Liver (tissue), 9 donors: ENCODE data around the gene ZNF117. TPM values are rescaled to one million over a fixed set of nuclear protein-coding genes. Genes with fewer than 3 reads are reported as not detected.

Experiments
- DNase-seq: peaks from one replicate; pipeline ENCODE4 v3.0.0-alpha.2; 2017; ENCODE audit warnings: low spot score
- H3K27ac ChIP-seq, 2 donors: one replicate each; pipeline ENCODE4 v1.7.0; 2013; ENCODE audit warnings: inconsistent platforms in 2 of 2, low read length in 2 of 2, control low read depth in 1 of 2, low read depth in 1 of 2, mild to moderate bottlenecking in 1 of 2
- H3K27me3 ChIP-seq, 4 donors: one replicate each; pipeline versions ENCODE4 v1.6.1 to v1.7.0; 2013; ENCODE audit warnings: low read length in 3 of 4, inconsistent platforms in 1 of 4, mild to moderate bottlenecking in 1 of 4, moderate library complexity in 1 of 4; ENCODE audit not compliant: control insufficient read depth in 4 of 4, insufficient read depth in 4 of 4
- H3K36me3 ChIP-seq, 4 donors: one replicate each; pipeline versions ENCODE4 v1.6.1 to v1.7.0; 2013; ENCODE audit warnings: low read length in 3 of 4, mild to moderate bottlenecking in 3 of 4, low read depth in 1 of 4, moderate library complexity in 1 of 4; ENCODE audit not compliant: control insufficient read depth in 4 of 4, insufficient read depth in 3 of 4
- H3K4me1 ChIP-seq, 4 donors: one replicate each; pipeline versions ENCODE4 v1.6.1 to v1.7.0; 2013; ENCODE audit warnings: low read length in 3 of 4, mild to moderate bottlenecking in 3 of 4, moderate library complexity in 1 of 4; ENCODE audit not compliant: control insufficient read depth in 4 of 4, insufficient read depth in 4 of 4
- H3K4me3 ChIP-seq, 3 donors: one replicate each; pipeline versions ENCODE4 v1.6.1 to v1.7.0; 2013; ENCODE audit warnings: low read length in 3 of 3, control low read depth in 1 of 3, low read depth in 1 of 3, mild to moderate bottlenecking in 1 of 3
- H3K9ac ChIP-seq, 2 donors: one replicate each; pipeline ENCODE4 v1.7.0; 2013; ENCODE audit warnings: low read length in 2 of 2, mild to moderate bottlenecking in 2 of 2, moderate library complexity in 2 of 2, control low read depth in 1 of 2, low read depth in 1 of 2
- H3K9me3 ChIP-seq, 4 donors: one replicate each; pipeline versions ENCODE4 v1.6.1 to v1.7.0; 2013; ENCODE audit warnings: low read length in 3 of 4; ENCODE audit not compliant: control insufficient read depth in 4 of 4
- ATF3 ChIP-seq: IDR thresholded peaks from 2 replicates; pipeline ENCODE4 v1.6.1; 2016; ENCODE audit warnings: antibody characterized with exemption
- CTCF ChIP-seq: fragments of 150-350 bp; IDR thresholded peaks from 2 replicates; pipeline ENCODE4 v1.5.1; 2017; ENCODE audit warnings: improper control_type of control experiment, low read depth, low read length; ENCODE audit not compliant: missing input control
- EGR1 ChIP-seq, 2 donors: IDR thresholded peaks; 2 replicates each; pipeline ENCODE4 v1.6.1; 2016 to 2018; ENCODE audit warnings: antibody characterized with exemption in 2 of 2, low read depth in 2 of 2
- FOXA2 ChIP-seq: IDR thresholded peaks from 2 replicates; pipeline ENCODE4 v1.6.1; 2016; ENCODE audit warnings: antibody characterized with exemption
- GABPA ChIP-seq, 2 donors: IDR thresholded peaks in 1 of 2; conservative IDR thresholded peaks in 1 of 2; 2 replicates each; pipeline ENCODE4 v1.6.1; 2016; ENCODE audit warnings: antibody characterized with exemption in 2 of 2, mild to moderate bottlenecking in 1 of 2, moderate library complexity in 1 of 2
- HNF4A ChIP-seq, 2 donors: conservative IDR thresholded peaks; 2 replicates each; pipeline ENCODE4 v1.6.1; 2016; ENCODE audit warnings: antibody characterized with exemption in 2 of 2, mild to moderate bottlenecking in 2 of 2
- HNF4G ChIP-seq: IDR thresholded peaks from 2 replicates; pipeline ENCODE4 v1.6.1; 2016; ENCODE audit warnings: antibody characterized with exemption
- JUND ChIP-seq, 2 donors: IDR thresholded peaks; 2 replicates each; pipeline ENCODE4 v1.6.1; 2016; ENCODE audit warnings: antibody characterized with exemption in 2 of 2
- MAX ChIP-seq: IDR thresholded peaks from 2 replicates; pipeline ENCODE4 v1.6.1; 2016; ENCODE audit warnings: antibody characterized with exemption
- NR2F2 ChIP-seq: IDR thresholded peaks from 2 replicates; pipeline ENCODE4 v1.6.1; 2016; ENCODE audit warnings: antibody characterized with exemption
- RAD21 ChIP-seq, 2 donors: IDR thresholded peaks; 2 replicates each; pipeline ENCODE4 v1.6.1; 2016; ENCODE audit warnings: antibody characterized with exemption in 2 of 2, mild to moderate bottlenecking in 2 of 2
- REST ChIP-seq: IDR thresholded peaks from 2 replicates; pipeline ENCODE4 v1.6.1; 2016; ENCODE audit warnings: antibody characterized with exemption, mild to moderate bottlenecking
- RXRA ChIP-seq, 2 donors: IDR thresholded peaks; 2 replicates each; pipeline ENCODE4 v1.6.1; 2017 to 2018; ENCODE audit warnings: antibody characterized with exemption in 2 of 2, mild to moderate bottlenecking in 1 of 2
- SP1 ChIP-seq: IDR thresholded peaks from 2 replicates; pipeline ENCODE4 v1.6.1; 2018; ENCODE audit warnings: antibody characterized with exemption, mild to moderate bottlenecking
- TAF1 ChIP-seq: conservative IDR thresholded peaks from 2 replicates; pipeline ENCODE4 v1.6.1; 2016; ENCODE audit warnings: antibody characterized with exemption, mild to moderate bottlenecking
- YY1 ChIP-seq: IDR thresholded peaks from 2 replicates; pipeline ENCODE4 v1.6.1; 2016; ENCODE audit warnings: antibody characterized with exemption, mild to moderate bottlenecking
- ZBTB33 ChIP-seq: IDR thresholded peaks from 2 replicates; pipeline ENCODE4 v1.6.1; 2016; ENCODE audit warnings: antibody characterized with exemption
- WGBS: extraction: QIAGEN DNeasy Blood & Tissue Kit; methylation state at CpG from one replicate; pipeline ENCODE4 v1.1.7; 2013; 5-methylcytosine and 5-hydroxymethylcytosine counted together
- polyA plus RNA-seq, 2 donors: library from polyadenylated mRNA; stranded (reverse) in 1 of 2; unstranded in 1 of 2; fragments of 200-250 nt in 1 of 2; fragments of >200 nt in 1 of 2; fragmentation: Nextera tagmentation in 1 of 2; extraction: Ambion mirVana in 1 of 2; gene quantifications; one replicate each; pipeline versions ENCODE4 v1.2.1 to v1.2.3, GENCODE V29; 2013 to 2015
- total RNA-seq, 2 donors: library from RNA; depleted of rRNA; stranded (reverse); fragments of >200 nt; gene quantifications; one replicate each; pipeline ENCODE4 v1.2.3, GENCODE V29; 2014
- donor health status: healthy.
- donor health status: healthy.
- donor health status: healthy.
- donor health status: healthy.
- donor health status: healthy.

The ZNF117 gene
- total and polyA plus RNA-seq, 4 donors: 0.69 to 4.3 (median 2.5) TPM

- Histone ChIP-seq H3K27me3 (no peaks in the 10 kb centered on the region), H3K4me3 (no peak overlapping the region), H3K9ac (no peak overlapping the region), H3K4me1 (no peaks in the 10 kb centered on the region), H3K36me3 (no peaks in the 10 kb centered on the region), H3K27ac (no peak overlapping the region), H3K9me3 (peaks cover 0 to 9% (median 4%) of the 10 kb centered on the region in 4 donors)
- WGBS: 89% methylated on average over 1 of the region's 1 CpG
- DNase-seq: no peak
- TF ChIP-seq EGR1 (IDR thresholded peaks at IDR 0.05; ENCODE audit: low read depth in 2 of 2) (no peak), CTCF (no peak), GABPA (IDR thresholded peaks at IDR 0.05 in 1 of 2, conservative IDR thresholded peaks at IDR 0.05 in 1 of 2) (no peak), ZBTB33 (no peak), HNF4G (no peak), ATF3 (no peak), FOXA2 (no peak), RXRA (IDR thresholded peaks at IDR 0.05) (no peak), MAX (no peak), JUND (IDR thresholded peaks at IDR 0.05) (no peak)
Measured at GRCh38 chr7:64938540-64938939, 52.3 kb downstream of the ZNF117 start.

GRCh38 chr7:64934478-64934877, 56.4 kb downstream of the ZNF117 start:
- Histone ChIP-seq H3K9me3 (peaks cover 1 to 20% (median 7%) of the 10 kb centered on the region in 4 donors), H3K4me3 (no peak overlapping the region), H3K27me3 (no peaks in the 10 kb centered on the region), H3K36me3 (no peaks in the 10 kb centered on the region), H3K4me1 (no peaks in the 10 kb centered on the region), H3K27ac (no peak overlapping the region), H3K9ac (no peak overlapping the region)
- WGBS: 95% methylated on average over 1 of the region's 1 CpG
- DNase-seq: no peak
- TF ChIP-seq EGR1 (IDR thresholded peaks at IDR 0.05; ENCODE audit: low read depth in 2 of 2) (no peak), SP1 (no peak), ZBTB33 (no peak), MAX (no peak), RAD21 (IDR thresholded peaks at IDR 0.05) (no peak), ATF3 (no peak), TAF1 (no peak), REST (no peak), NR2F2 (no peak), YY1 (no peak), CTCF (no peak), HNF4A (conservative IDR thresholded peaks at IDR 0.05) (no peak)
